Activated T-helper 1 cell treated with Interleukin-2 at 50 U/mL for 16 hours (primary cell): ENCODE results near the gene ARRB2.

Experiments
- DNase-seq: peaks from one replicate; pipeline ENCODE4 v3.0.0-alpha.2; 2020; ENCODE audit warnings: low read depth

ARRB2 gene

GRCh38 chr17:4725646-4726310, 15.3 kb downstream of the ARRB2 start:
- DNase-seq, result no peak

- no peak for DNase-seq
Observed at GRCh38 chr17:4728124-4728523, 17.7 kb downstream of the ARRB2 start.

GRCh38 chr17:4733073-4733531, 22.7 kb downstream of the ARRB2 start:
- DNase-seq, result no peak

- DNase-seq, result no peak
Observed at GRCh38 chr17:4734857-4735475, 24.5 kb downstream of the ARRB2 start.

GRCh38 chr17:4735876-4736651, 25.6 kb downstream of the ARRB2 start:
- no peak for DNase-seq

- DNase-seq, result no peak
Observed at GRCh38 chr17:4738136-4739121, 28.0 kb downstream of the ARRB2 start.

GRCh38 chr17:4739122-4740024, 28.9 kb downstream of the ARRB2 start, which contains the start of the genes CXCL16 and ZMYND15:
Gene CXCL16 (minus strand): TSS chr17:4739928. CDS start chr17:4739339, 589 bp downstream.
Gene ZMYND15 (plus strand): TSS chr17:4739833. CDS start chr17:4740549, 716 bp downstream.
- DNase-seq, result peak; percentile 42

GRCh38 chr17:4740025-4740351, 29.6 kb downstream of the ARRB2 start:
- no peak for DNase-seq

GRCh38 chr17:4740584-4740983, 30.2 kb downstream of the ARRB2 start:
- no peak for DNase-seq

- no peak for DNase-seq
Observed at GRCh38 chr17:4741544-4741943, 31.1 kb downstream of the ARRB2 start.

GRCh38 chr17:4742133-4742532, 31.7 kb downstream of the ARRB2 start:
- no peak for DNase-seq

- no peak for DNase-seq
Observed at GRCh38 chr17:4742629-4743028, 32.2 kb downstream of the ARRB2 start.

GRCh38 chr17:4743216-4743615, 32.8 kb downstream of the ARRB2 start:
- no peak for DNase-seq

GRCh38 chr17:4743898-4744297, 33.5 kb downstream of the ARRB2 start:
- DNase-seq, result no peak

- no peak for DNase-seq
Observed at GRCh38 chr17:4744999-4745969, 34.9 kb downstream of the ARRB2 start.

- no peak for DNase-seq
Observed at GRCh38 chr17:4747847-4748246, 37.4 kb downstream of the ARRB2 start.

- no peak for DNase-seq
Observed at GRCh38 chr17:4748686-4749085, 38.3 kb downstream of the ARRB2 start.

- DNase-seq, result no peak
Observed at GRCh38 chr17:4750606-4751005, 40.2 kb downstream of the ARRB2 start.

- DNase-seq, result no peak
Observed at GRCh38 chr17:4751932-4752331, 41.5 kb downstream of the ARRB2 start.

- no peak for DNase-seq
Observed at GRCh38 chr17:4753392-4753791, 43.0 kb downstream of the ARRB2 start.
